Activated CD4-positive, alpha-beta T cell treated with anti-CD3 and anti-CD28 coated beads, Interleukin-2, amount 50 U/mL, for 4 hours (primary cell): ENCODE measurements around the gene LONRF3.

Experiments used
- DNase-seq, 2 experiments: peaks; one replicate each; pipeline ENCODE4 v3.0.0-alpha.2; 2020

Gene LONRF3

DNA sequence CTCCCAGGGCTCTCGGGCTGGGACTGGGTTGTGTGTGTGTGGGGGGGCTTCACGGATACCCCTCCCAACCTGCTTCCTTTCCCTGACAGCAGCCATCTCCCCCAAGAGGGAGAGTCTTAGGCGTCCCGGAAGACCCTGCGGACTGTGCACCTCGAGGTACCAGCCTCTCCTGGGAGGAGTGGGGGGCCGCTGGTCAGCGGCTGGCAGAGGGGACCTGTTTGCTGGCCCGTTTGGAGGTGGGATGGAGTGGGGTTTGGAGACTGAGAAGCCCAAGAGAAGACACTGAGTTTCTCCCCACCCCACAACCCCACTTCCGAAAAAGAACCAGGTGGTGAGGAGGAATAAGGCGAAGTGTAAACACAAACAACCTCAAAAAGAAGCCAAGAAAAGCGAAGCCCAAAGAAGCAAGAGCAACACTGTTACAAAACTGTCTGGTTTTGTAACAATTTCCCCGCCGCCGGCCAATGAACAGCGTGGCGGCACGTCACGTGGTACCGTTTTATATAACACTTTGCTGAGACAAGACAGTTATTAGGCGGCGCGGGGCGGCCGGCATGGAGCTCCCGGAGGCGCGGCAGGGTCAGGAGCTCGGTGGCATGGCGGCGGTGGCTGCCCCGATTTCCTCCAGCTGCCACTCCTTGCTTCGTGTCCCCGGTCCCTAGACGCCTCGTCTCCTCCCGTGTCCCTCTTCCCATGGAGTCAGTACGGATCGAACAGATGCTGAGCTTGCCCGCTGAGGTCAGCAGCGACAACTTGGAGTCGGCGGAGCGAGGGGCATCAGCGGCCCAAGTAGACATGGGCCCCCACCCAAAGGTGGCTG lies at the start of gene LONRF3:
TSS of gene LONRF3 (plus strand) at position 531 of the 820 bp plus-strand sequence. CDS start at position 694, 163 bp downstream.
- DNase-seq = peak; percentile 65 to 70

DNA sequence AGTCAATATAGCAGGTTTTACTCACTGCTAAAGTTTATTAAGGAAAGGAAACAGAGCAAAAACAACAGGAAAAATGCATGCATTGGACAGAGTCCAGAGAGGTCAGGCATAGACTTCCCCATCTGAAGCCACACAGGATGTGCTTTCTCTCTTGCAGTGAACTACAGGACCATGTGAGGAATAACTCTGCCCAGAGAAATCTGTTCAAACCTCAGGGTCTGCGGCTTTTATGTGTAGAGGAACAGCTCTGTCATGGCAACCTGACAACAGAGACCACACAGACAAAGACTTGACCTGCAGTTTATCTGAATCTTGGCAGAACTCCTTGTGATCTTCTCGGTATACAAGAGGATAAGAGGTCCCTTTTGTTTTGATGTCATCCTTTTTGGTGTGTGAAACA lies 46.3 kb upstream of the LONRF3 start:
- DNase-seq = no peak

DNA sequence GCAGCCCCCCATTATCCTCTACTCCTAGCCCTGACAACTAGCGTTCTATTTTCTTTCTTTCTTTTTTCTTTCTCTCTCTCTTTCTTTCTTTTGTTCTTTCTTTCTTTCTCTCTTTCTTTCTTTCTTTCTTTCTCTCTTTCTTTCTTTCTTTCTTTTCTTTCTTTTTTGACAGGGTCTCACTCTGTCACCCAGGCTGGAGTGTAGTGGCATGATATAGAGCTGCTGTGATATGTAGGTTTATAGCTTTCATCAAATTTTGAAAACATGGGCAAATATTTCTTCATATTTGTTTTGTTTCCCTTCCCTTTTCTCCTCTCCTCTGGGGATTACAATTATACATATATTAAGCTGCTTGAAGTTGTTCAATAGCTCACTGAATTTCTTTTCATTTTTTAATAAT lies 39.1 kb upstream of the LONRF3 start:
- DNase-seq = no peak

DNA sequence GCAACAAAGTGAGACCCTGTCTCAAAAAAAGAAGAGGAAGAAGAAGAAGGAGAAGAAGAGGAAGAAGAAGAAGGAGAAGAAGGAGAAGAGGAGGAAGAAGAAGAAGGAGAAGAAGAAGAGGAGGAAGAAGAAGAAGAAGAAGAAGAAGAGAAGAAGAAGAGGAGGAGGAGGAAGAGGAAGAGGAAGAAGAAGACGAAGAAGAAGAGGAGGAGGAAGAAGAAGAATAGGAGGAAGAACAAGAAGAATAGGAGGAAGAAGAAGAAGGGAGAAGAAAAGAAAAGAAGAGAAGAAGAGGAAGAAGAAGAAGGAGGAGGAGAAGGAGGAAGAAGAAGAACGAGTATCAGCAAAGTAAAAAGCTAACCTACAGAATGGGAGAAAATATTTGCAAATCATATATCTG lies 33.3 kb upstream of the LONRF3 start:
- no peak for DNase-seq

DNA sequence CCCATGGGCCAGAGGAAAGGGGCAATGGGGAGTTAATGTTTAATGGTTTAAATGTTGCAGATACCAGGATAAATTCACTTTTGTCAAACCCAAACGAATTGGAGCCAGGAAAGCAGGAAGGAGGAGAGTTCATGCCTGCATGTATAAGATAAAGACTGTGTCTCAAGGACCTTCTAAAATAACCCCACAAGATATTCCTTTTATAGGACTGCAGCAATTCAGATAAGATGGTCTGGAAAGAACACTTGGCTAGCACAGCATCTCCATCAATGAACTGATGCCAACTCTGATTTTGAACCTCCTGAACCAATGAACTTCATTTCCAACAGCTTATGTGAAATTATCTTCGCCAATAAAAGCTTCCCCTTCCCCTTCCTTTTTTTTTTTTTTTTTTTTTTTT lies 31.3 kb upstream of the LONRF3 start:
- DNase-seq = no peak

DNA sequence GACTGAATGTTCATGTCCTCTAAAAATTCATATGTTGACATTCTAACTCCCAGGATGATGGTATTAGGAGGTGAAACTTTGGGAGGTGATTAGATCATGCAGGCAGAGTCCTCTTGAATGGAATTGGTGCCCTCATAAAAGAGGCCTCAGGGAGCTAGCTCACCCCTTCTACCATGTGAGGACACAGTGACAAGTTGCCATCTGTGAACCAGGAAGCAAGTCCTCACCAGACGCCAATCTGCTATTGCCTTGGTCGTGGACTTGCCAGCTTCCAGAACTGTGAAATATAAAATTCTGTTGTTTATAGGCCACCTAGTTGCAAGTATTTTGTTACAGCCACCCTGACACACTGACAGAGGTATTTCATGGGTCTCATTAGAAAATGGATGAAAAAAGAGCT lies 28.5 kb upstream of the LONRF3 start:
- no peak for DNase-seq

DNA sequence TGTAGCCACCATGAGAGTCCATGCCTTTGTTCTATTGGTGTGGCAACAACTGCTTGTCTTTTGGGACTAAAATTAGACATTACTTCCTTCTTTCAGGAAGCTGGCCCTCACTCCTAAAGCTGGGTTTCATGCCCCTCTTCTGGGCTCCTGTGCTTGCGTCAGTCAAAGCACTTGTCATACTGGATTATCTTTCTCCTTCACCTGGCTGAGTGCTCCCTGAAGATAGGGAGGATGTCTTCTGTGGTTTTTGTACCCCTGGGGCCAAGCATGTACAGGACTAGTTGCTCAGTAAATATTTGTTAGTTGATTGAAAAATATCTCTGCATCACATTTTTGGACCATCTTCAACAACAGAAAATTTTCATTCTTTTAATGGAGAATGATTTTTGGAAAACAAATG lies 26.1 kb upstream of the LONRF3 start:
- no peak for DNase-seq

DNA sequence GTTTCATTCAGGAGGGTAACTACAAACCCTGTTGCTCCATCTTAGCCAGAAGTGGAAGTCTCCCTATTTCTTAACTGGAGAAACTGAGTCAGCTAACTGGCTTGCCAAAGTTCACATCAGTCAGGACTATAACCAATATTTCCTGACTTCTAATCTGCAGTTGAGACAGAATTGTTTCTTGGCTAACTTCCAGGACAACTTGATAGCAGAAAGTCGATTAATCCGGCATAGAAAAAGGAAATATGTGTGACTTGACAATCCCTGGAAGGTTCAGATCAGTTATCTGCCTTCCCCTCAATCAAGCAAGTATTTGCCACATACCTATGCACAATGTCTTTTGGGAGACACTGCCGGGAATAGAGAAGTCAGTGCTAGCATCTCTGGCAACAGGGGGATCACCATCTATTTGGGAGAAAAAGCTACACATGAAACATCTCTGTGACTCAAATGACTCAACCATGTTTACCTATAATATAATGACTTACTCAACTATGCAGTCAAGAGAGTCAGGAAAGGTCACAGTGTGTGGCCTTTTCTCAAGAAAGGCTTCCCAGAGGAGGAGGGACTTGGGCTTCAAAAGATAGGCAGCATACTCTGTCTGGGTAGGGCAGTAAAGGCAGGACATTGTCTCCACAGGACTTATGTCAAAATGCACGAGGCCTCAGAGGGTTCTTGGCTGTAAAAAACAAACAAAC lies 12.4 kb upstream of the LONRF3 start:
- DNase-seq = no peak

DNA sequence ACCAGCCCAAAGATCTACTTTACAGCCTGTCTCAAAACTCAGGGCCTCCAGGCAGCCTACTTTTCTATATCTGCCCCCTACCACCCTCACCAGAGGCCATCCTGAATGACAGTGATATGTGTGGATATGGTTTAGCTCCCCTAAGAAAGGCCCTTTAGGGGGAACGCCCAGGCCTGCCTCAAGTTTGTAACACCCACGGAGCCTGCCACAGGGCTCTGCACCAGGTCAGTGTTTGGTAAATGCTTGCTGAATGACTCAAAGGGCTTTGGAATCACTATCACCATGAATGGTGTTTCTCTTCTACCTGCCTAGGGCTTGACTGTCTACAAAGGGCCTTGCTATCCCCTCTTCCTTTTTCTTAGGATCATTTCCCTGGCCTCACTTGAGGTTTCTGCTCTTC lies 11.3 kb upstream of the LONRF3 start:
- DNase-seq = no peak

DNA sequence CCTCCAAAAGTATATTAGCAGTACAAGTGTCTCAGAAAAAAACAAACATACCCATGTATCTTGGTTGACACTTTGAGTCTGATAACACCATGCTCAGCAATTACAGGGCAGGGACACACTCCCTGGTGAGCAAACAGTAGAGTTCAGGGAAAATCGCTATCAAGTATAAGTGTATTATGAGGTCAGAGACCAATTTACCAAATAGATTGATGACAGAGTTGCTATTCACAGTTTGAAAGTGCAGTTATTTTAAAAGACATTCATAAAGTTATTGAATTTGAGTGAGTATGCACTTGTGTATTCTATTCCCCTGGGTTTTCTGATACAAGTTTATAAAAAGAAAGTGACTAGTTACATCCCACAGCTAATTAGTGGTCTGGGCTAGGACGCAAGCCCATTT lies 10.2 kb upstream of the LONRF3 start:
- DNase-seq = no peak

DNA sequence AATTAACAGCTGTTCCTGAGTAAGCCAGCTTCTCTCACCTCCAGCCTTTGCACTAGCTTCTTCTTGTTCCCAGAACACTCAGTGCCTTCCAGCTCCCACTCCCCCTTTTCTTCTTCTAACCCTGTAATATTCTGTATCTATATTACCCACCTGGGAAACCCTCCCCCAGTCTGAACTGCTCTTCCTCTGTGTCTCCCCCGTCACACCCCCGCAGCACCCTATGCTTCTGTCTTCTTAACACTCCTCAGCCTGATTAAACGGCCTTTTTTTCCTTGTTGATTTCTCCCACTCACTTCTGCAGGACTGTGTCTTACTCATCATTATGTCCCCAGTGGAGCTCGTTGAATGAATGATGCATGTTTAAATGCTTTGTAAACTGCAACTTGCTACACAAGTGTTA lies 9.0 kb upstream of the LONRF3 start:
- no peak for DNase-seq

DNA sequence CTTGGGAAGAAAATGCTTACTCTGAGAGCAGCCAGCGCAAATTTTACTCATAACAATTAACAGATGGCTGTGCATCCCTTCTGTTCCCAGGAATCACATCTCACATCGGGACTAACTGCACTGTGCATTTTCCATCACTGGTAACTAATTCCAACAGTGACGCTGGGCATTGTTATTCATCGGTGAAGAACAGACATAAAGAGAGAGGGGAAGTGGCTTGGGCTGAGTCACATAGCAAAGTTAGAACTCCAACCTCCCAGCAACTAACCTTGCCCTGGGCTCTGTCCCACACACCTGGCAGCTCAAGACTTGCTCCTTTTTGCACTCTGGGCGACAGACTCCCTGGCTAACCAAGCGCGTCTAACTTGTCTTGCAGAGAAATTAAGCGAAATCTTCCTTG lies 6.4 kb upstream of the LONRF3 start:
- DNase-seq = no peak

DNA sequence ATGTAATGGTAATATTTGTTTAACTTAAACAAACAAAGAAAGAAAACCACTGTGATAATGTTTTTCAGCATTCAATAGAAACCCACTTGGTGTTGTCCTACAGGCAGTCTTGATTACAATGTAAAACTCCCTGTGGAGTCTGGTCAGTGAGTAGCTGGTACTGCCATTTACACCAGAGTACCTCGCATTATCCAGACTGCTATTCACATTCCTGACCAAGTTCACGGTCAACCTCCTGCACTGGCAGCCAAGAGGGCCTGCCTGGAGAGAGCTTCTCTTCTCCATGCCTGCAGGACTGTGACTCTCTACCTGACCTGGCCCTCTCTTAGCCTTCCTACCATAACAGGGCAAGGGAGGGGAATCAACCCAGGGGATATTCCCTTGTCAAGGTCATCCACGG lies 2.9 kb upstream of the LONRF3 start:
- DNase-seq = no peak

DNA sequence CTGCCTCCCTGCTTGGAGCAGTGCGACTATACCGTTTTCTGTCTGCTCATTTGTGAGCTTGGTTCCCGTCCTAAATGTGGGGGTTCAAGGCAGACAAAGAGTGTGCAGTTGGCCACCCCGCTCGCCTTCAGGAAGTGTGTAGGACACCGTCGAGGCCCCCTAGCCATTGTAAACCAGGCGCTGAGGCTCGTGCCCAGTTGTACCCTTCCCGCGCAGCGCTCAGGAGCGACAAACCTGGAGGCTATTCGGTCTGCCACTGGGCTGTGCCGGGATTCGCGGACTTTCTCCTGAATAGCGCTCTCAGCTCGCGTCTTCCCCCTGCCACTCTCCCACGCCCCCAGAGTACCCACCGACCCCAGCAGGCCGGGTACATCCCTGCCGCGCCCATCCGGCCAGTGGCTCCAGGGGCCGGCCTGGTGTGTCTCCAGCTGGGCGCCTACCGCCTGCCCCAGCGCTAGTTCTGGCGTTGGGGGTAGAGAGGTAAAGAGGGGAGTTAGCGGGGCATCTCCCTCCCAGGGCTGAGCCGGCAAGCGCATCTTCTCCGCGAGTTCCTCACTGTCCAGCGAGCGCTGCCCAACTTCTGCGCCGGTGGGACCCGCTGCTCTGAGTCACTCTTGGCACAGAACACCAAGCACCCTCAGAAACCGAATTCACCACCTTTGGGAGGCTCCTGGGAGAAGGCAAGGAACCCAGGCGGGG lies 880 bp upstream of the LONRF3 start:
- no peak for DNase-seq

DNA sequence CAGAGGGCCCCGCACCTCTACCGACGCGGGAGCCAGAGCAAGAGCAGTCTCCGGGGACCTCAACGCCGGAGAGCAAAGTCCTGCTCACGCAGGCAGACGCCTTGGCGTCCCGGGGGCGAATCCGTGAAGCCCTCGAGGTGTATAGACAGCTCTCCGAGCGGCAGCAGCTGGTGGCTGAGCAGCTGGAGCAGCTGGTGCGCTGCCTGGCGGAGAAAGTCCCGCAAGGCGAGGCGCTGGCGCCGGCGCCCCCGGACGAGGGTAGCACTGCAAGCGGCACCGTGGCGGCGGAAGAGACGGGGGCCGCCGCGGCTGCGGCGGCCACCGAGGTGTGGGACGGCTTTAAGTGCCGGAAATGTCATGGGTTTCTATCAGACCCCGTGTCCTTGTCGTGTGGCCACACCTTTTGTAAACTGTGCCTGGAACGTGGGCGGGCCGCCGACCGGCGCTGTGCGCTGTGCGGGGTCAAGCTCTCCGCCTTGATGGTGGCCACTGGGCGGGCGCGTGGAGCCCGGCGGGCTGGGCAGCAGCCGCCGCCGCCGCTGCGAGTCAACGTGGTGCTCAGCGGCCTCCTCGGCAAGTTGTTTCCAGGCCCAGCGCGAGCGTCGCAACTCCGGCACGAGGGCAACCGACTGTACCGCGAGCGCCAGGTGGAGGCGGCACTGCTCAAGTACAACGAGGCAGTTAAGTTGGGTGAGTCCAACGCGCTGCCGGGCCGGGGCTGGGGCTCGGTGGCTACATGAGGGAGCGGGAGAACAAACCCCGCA lies 672 bp downstream of the LONRF3 start:
- peak; percentile 34 to 46 for DNase-seq

DNA sequence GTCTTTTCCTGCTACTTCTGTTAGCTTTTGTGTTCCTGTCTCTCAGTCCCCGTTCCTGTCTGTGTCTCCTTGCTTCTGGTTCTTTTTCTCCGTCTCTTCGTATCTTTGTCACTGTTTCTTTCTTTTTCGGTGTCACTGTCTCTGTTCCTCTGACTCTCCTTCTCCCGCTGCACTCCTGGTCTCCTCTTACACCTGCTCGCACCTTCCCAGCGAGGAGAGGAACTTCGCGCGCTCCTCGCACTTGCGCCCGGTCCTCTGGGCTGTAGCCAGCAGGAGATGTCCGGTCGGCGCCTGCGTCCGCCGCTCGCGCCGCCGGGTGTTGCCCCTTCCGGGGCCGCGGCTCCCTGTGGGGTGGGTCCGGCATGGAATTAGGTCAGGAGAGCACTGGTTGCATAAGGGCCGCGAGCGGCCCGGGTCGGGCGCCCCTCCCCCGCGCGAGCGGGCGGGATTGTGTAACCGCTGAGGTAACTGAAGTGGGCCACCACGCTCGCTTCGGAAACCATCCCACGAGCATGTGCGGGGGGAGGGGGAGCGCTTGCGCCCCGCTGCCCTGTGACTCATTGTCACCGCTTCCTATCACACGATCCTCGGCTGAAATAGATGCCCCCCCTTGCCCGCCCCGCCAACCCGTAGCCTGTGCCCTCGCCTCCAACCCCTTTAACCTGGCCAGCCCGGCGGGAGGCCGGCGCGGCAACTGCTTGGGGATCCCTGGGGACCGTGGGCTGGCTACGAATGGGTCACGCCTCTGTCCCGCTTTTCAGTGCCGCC lies 1.6 kb downstream of the LONRF3 start:
- DNase-seq = peak; percentile 72 to 76

DNA sequence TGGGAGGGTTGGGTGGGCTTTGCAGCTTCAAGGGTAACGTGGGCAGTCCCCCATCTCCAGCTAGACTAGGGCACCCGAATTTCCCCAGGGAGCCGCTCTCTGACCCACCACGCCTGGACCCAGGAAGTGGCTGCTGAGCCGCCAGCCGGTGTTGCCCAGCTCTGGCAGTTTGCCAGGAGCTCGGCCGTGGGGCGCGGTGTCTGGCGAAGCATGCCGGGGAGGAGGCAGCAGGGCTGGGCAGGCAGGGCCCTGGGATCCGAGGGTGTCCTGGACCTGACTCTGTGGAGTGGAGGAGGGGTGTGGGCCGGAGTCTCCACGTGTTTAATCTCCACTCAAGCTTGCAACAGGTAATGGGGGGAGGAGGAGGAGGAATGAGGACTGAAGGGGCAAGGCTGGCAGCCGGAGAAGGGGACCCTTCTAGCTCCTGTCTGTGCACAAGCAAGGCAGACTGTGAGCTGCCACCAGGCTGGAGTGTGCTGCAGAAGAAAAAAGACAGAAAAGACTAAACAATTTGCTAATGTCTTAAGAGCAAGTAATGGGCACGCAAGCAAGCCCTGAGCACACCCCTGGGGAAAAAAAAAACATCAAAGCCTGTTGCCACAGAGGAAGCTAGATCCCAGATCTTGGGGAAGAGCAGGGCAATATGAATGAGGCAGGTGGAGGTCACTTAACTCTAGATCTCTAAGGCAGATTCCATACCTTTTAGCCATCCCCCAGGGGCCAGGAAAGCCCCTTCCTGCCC lies 2.4 kb downstream of the LONRF3 start:
- DNase-seq = no peak

DNA sequence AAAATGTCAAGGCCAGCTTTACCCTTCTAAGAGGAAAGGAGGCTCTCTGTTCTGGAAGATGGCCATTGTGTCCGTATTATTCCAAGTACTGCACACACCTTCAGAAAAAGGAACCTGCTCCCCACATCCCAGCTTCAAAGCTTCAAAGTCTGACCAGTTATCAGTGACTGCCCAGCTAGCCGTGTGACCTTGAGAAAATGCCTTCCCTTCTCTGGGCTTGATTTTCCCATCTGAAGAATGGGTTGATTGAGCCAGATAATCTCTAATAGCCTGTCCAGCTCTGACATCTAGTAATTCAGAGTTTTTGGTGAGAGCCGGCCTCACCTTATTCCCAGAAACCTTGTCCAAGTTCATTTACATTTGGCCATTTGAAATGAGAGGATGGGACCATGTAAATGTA lies 3.0 kb downstream of the LONRF3 start:
- DNase-seq = no peak

DNA sequence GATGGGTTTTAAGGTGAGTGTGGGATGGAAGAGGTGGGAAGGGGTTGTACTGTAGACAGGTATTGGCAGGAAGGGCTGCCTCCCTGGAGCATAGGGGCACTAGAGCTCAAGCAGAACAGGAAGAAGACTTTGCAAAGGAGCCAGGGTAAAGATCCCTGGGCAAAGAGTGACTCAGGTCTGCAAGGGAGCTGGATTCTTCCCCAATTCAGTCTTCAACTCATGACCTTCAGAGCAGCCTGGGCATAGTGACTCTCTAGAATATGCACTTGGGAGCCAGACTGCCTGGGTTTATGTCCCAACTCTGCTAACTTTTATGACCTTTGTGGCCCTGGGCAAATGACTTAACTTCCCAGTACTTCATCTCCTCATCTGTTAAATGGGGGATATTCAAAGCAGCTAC lies 4.0 kb downstream of the LONRF3 start:
- no peak for DNase-seq

DNA sequence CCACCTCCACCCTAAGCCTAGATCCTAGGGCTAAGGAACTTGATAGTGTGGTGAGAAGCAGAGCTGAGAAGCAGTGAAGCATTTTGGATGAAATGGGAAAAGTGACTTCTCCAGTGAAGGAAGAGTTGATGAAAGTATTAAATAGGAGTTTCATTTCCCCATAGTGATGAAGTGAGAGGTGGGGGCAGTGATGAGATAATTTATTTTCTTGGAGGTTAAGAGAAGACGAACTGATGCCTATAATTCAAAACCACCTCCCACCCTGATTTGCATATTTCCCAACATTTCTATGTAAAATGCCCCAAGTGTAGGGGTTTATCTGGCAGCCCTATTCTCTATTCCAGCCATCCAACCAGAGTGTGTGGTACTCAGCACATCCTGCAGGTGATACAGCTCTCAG lies 6.3 kb downstream of the LONRF3 start:
- no peak for DNase-seq

DNA sequence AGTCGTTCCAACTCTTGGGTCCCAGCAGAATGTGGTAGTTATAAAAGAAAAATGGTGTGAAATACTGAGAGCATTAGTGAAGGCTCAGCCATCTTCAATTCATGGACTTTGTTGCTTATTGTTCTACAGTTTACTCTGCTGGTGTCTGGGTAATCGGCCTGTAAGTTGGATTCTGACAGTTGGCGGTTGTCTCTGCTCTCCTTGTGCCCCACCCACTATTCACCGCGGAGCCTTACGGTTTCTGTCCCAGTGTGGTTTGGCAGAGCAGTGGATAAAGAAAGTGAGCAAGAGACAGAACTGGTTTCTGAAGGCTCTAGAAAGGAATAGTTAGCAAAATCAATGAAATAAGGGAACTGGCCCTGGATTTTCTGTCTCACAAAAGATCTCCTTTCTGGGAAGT lies 9.1 kb downstream of the LONRF3 start:
- no peak for DNase-seq

DNA sequence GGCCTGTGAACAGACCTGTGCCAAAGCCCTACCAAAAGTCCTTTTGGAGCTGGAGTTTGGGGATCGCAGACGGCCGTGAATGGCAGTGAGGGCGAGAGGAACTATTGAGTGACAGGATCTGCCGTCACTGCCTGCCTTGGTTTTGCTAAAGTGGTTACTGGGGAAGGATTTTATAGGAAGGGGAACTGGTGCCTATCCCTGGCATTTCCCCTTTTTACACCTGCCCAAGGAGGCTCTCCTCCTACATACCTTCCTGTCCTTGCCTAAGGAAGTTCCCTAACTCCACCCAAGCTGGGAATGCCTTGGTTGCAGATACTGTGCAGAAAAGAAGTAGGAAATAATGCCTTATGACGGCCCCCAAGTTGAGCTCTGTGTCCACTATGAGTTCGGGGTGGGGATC lies 14.5 kb downstream of the LONRF3 start:
- DNase-seq = no peak
